Measurements from ENCODE around the gene GRID1. TPM values are rescaled to one million over a fixed set of nuclear protein-coding genes. Genes with fewer than 3 reads are reported as not detected.

The GRID1 gene
- total RNA-seq, 1 experiment from 2014 or later, result 5.6 TPM

DNA sequence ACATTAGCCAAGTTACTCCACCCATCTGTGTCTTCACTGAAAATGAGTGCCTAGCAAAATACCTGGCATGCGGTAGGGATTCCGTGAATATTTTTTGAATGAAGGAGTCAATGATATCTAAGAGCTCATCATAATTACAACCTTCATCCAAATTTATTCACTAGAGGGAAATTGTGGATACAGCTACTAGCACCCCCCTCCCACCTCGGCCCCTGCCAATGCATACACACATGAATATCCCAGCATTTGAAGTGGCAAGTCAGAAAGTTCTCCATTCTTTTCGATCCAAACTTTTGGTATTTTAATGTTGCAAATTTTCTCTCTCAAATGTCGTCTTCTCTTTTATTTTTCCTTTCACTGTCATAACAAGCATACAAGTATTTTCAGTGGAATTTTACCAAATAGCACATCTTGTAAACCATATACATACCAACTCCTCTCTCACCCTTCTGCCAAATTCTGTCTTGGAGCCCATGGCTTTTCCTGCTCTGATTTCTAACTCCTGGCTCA lies 164.3 kb downstream of the GRID1 start:
- Histone ChIP-seq H3K27me3 (ENCODE audit: insufficient read depth, low read length) (no peaks in the 10 kb centered on the region), H3K9me2 (ENCODE audit: insufficient read depth) (no peaks in the 10 kb centered on the region), H3K4me3 (replicated peaks in 1 of 2; ENCODE audit: low read depth in 1 of 2, low read length in 2 of 2) (no peak overlapping the region), H4K20me1 (ENCODE audit: insufficient read depth) (no peaks in the 10 kb centered on the region), H3K4me1 (ENCODE audit: control insufficient read depth in 1 of 2, insufficient read depth in 2 of 2, low read length in 2 of 2) (no peaks in the 10 kb centered on the region), H3K9me3 (ENCODE audit: control insufficient read depth in 1 of 2, insufficient read depth in 1 of 2, low read depth in 1 of 2, low read length in 2 of 2) (no peaks in the 10 kb centered on the region), H2AFZ (ENCODE audit: low read depth, low read length, poor library complexity, severe bottlenecking) (no peak overlapping the region), H3K27ac (ENCODE audit: low read depth, low read length) (no peak overlapping the region), H3K36me3 (ENCODE audit: control insufficient read depth in 1 of 2, insufficient read depth in 2 of 2, low read length in 2 of 2) (no peaks in the 10 kb centered on the region), H3K4me2 (ENCODE audit: low read length) (no peak overlapping the region), H3K9ac (ENCODE audit: low read length) (no peak overlapping the region), H3K79me2 (ENCODE audit: insufficient read depth, low read length) (no peaks in the 10 kb centered on the region)
- TF ChIP-seq MAX (IDR thresholded peaks at IDR 0.05), result no peak
- TF ChIP-seq CBX3 (IDR thresholded peaks at IDR 0.05; ENCODE audit: low read depth), result no peak
- no peak for TF ChIP-seq YY1 (IDR thresholded peaks at IDR 0.05; ENCODE audit: extremely low read depth, insufficient replicate concordance, low read depth, low read length)
- TF ChIP-seq ELF1 (IDR thresholded peaks at IDR 0.05; ENCODE audit: borderline replicate concordance, low read depth), result no peak
- TF ChIP-seq EGR1 (IDR thresholded peaks at IDR 0.05; ENCODE audit: low read depth), result no peak
- no peak for TF ChIP-seq ATF3 (IDR thresholded peaks at IDR 0.05)
- no peak for TF ChIP-seq REST (IDR thresholded peaks at IDR 0.05; ENCODE audit: low read depth)
- no peak for TF ChIP-seq RAD21 (IDR thresholded peaks at IDR 0.05; ENCODE audit: low read depth)
- TF ChIP-seq EZH2 (IDR thresholded peaks at IDR 0.05), result no peak
- no peak for TF ChIP-seq SIN3A (IDR thresholded peaks at IDR 0.05; ENCODE audit: low read depth)
- no peak for TF ChIP-seq TCF7L2 (IDR thresholded peaks at IDR 0.05; ENCODE audit: borderline replicate concordance, extremely low read depth, insufficient read depth, insufficient read length)
- no peak for TF ChIP-seq FOSL1 (IDR thresholded peaks at IDR 0.05; ENCODE audit: low read depth)
- TF ChIP-seq SRF (IDR thresholded peaks at IDR 0.05; ENCODE audit: low read depth), result no peak
- DNase-seq (ENCODE audit: low read depth, low spot score) (no peak), ATAC-seq (no peak)
- RAD21 ChIA-PET (ENCODE audit: low non-redundant PET in 1 of 2, low total read pairs in 2 of 2, uncharacterized antibody in 2 of 2, unreplicated experiment in 2 of 2), result no interaction called here
- POLR2A ChIA-PET, result no interaction called here
- intact Hi-C loops (cut with micrococcal nuclease), result no loop called here
- no TSS peak for BruUV-seq (replicated peaks)
- CTCF ChIA-PET, result no interaction called here

Data from HCT116 (cell line).